Activated CD4-positive, alpha-beta T cell treated with anti-CD3 and anti-CD28 coated beads for 1 hour (primary cell): Measurements from ENCODE around the gene TCHP.

Experiments
- DNase-seq: peaks from one replicate; pipeline ENCODE4 v3.0.0-alpha.2; 2020

The TCHP gene

GRCh38 chr12:109940339-109940923 lies 40.4 kb downstream of the TCHP start:
- DNase-seq, result no peak

GRCh38 chr12:109943811-109944210 lies 43.7 kb downstream of the TCHP start:
- DNase-seq, result no peak

DNA sequence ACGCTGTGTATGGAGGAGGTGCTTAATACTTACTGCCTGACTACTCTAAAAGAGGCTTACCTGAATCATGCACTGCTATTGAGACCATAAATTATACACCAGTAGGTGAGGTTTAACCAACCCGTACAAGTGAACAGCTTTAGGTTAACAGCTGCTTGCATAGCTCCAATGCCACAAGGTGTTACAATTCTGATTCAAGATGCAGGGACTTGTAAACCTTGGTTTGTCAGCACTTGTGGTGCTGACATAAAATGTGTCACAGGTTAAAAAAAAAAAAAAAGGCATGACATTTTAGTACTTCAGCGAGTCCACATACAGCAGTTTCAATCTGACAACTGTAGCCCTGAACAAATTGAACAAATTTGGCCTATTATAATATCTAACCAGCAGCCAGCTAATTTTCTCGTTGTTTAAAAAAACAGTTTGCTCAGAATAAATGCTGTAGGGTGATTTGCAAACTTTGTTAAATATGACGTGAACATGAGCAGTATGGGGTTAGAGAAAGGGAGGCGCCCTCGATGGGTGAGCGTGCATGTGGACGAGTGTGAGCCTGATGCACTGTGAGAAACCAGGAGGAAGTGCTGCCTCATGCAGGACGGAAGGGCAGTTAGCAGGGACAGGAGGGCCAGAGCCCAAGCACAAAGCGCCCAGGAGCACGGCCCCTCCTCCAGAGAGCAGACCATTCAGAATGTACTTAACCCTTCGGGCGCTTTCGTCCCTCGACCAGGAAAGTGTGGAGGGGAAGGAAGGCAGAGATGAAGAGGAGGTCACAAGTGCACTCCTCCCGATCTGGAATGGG lies 44.7 kb downstream of the TCHP start:
- no peak for DNase-seq

GRCh38 chr12:109946505-109946904 lies 46.4 kb downstream of the TCHP start:
- no peak for DNase-seq

DNA sequence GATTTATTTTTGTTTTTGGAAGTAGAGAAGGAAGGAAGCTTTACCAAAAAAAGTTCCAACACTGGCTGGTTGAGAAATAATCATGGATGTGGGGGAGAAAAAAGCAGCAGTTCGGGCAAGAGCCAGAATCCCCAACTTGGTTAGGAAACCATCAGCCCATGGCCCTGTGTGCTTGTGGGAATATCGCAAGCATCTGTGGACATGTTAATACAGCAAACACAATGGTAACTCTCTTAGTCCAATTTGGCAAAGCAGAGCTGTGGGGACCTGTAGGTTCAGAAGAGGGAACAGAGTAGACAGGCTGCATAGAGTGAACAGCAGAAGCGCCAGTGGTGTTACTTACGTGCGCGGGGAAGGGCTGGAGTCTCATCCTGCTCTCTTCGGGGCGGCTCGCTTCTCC lies 46.8 kb downstream of the TCHP start:
- no peak for DNase-seq

DNA sequence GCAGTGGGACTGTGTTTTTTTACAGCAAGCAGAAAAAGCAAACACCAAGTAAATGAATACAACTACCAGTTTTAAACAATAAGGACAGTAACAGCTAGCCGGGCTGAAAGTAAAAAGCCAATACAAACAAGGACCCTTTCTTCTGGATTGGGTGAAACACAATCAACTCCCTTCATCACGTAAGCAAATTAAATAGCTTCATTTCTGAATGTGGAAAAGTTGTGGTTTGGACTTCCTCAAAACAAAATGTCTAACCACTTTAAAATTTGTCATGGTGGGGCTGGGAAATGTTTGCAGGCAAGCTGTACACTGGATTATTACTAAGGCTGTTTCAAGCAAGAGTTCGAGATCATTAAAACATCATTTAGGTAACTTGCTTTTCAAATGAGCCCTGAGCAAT lies 47.4 kb downstream of the TCHP start:
- no peak for DNase-seq

GRCh38 chr12:109948368-109948767 lies 48.3 kb downstream of the TCHP start:
- no peak for DNase-seq

- no peak for DNase-seq
Observed at GRCh38 chr12:109949089-109949488, 49.0 kb downstream of the TCHP start.

- DNase-seq, result no peak
Observed at GRCh38 chr12:109950625-109951024, 50.6 kb downstream of the TCHP start.

DNA sequence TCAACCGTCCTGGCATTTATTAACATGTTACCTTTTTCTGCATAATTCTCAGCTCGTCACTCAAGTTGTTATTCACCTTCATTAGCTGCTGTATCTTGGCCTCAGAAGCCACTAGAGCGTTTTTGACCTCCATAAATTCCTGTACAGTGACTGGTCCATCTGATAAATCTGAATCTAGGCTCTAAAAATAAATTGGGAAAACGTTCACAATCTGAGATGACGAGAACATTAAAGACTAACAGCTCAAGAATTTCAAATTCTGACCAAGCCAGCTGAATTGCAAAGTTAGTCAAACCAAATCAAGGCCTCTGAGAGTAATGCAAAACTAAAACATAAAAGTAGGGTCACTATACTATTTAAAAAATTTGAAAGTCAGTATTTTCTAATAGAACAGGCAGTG lies 51.1 kb downstream of the TCHP start:
- DNase-seq, result no peak

- no peak for DNase-seq
Observed at GRCh38 chr12:109951751-109952150, 51.7 kb downstream of the TCHP start.

DNA sequence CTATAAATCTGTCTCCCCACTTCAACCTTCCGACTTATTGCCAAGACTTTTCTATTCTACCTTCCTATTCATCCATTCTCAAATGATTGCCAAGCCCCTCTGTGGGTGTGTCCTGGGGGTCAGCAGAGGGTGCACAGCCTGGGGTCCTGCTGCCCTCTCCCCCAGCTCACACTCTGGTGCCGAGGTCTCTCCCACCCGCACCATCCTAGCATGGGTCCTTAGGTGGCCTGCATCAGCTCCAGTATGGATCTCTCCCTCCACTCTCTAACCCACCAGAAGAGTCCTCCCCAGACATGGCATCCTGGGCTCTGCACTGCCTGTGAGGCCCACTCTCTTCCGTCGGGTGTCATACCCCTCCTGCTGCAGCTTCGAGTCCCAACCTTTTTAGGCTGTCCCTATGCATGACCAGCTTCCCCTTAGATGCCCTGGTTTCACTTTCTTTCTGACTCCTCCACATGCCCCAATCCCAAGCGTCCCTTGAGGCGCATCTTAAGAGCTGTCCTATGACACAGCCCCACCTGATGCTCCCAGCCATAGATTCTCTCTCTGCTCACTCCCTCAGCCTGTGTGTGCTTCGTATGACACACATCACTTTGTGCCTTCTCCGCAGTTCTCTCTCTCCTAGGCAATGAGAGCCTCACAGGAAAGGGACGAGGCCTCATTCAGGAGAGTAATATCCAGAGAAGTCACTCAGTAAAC lies 52.2 kb downstream of the TCHP start:
- DNase-seq, result no peak

GRCh38 chr12:109952873-109953272 lies 52.8 kb downstream of the TCHP start:
- no peak for DNase-seq

- DNase-seq, result no peak
Observed at GRCh38 chr12:109953656-109954055, 53.6 kb downstream of the TCHP start.

GRCh38 chr12:109958374-109958773 lies 58.3 kb downstream of the TCHP start:
- DNase-seq, result no peak

GRCh38 chr12:109959411-109960093 lies 59.5 kb downstream of the TCHP start:
- DNase-seq, result no peak

GRCh38 chr12:109961201-109961600 lies 61.1 kb downstream of the TCHP start:
- DNase-seq, result no peak

- no peak for DNase-seq
Observed at GRCh38 chr12:109961612-109962011, 61.5 kb downstream of the TCHP start.

- DNase-seq, result no peak
Observed at GRCh38 chr12:109962398-109962797, 62.3 kb downstream of the TCHP start.

DNA sequence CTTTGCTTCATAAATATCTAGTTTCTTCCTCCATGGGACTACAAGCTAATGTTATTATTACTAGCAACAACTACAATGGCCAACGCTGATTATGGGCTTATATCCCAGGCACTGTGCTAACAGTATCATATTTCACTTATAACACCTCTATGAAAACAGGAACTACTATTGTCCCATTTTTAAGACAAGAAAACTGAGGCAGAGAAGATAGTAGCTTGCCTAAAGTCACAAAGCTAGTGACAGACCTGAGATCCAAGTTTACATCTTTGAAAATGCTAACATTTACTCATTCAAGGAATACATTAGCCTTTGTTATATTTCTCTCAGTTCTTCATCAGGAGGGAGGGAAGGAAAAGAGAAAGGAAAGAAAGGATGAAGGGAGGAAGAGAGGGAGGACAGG lies 63.3 kb downstream of the TCHP start:
- DNase-seq, result no peak

- DNase-seq, result no peak
Observed at GRCh38 chr12:109963743-109964429, 63.8 kb downstream of the TCHP start.

GRCh38 chr12:109966546-109966945 lies 66.5 kb downstream of the TCHP start:
- no peak for DNase-seq
